Ishikawa (cell line): Measurements from ENCODE around the gene CACNA1D.

Experiments used
- CEBPB ChIP-seq: IDR thresholded peaks from 2 replicates; pipeline ENCODE4 v1.6.1; 2012
- EP300 ChIP-seq: IDR thresholded peaks from 2 replicates; pipeline ENCODE4 v1.6.1; 2012; ENCODE audit warnings: borderline replicate concordance

GRCh38 chr3:53820084-53820483 is 325.7 kb downstream of the CACNA1D start:
- TF ChIP-seq EP300: no peak
- TF ChIP-seq CEBPB: no peak
